Astrocyte of the hippocampus (primary cell): ENCODE results near the gene LGALSL.
"Not testable (repeated sequence)": the region's sequence is repeated elsewhere in the genome, so short reads cannot be mapped to it uniquely, and the experiment has no call there.

Experiments used
- DNase-seq: peaks from one replicate; pipeline ENCODE4 v3.0.0; 2011; ENCODE audit warnings: low read depth, low spot score

LGALSL gene

GRCh38 chr2:64442801-64443429 is 11.0 kb upstream of the LGALSL start:
- DNase-seq: no peak

- not testable (repeated sequence) for DNase-seq
These were observed 8.0 kb upstream of the LGALSL start for GRCh38 chr2:64445970-64446369.

- DNase-seq: no peak
These were observed 6.5 kb upstream of the LGALSL start for GRCh38 chr2:64447317-64448040.

GRCh38 chr2:64448041-64448426 is 5.9 kb upstream of the LGALSL start:
- DNase-seq: peak; percentile 87

GRCh38 chr2:64451051-64451450 is 2.9 kb upstream of the LGALSL start:
- no peak for DNase-seq

- peak; percentile 83 for DNase-seq
These were observed 697 bp downstream of the LGALSL start for GRCh38 chr2:64454386-64455332.

GRCh38 chr2:64455545-64455944 is 1.6 kb downstream of the LGALSL start:
- DNase-seq: no peak

- DNase-seq: peak; percentile 20
These were observed 2.3 kb downstream of the LGALSL start for GRCh38 chr2:64456293-64456692.

- DNase-seq: no peak
These were observed 3.6 kb downstream of the LGALSL start for GRCh38 chr2:64457524-64457923.

GRCh38 chr2:64459575-64459974 is 5.6 kb downstream of the LGALSL start:
- DNase-seq: no peak

GRCh38 chr2:64460330-64460729 is 6.4 kb downstream of the LGALSL start:
- DNase-seq: no peak

- DNase-seq: no peak
These were observed 7.5 kb downstream of the LGALSL start for GRCh38 chr2:64461271-64462058.

- no peak for DNase-seq
These were observed 8.2 kb downstream of the LGALSL start for GRCh38 chr2:64462171-64462570.

- no peak for DNase-seq
These were observed 9.2 kb downstream of the LGALSL start for GRCh38 chr2:64462940-64463700.

- DNase-seq: peak; percentile 73
These were observed 9.8 kb downstream of the LGALSL start for GRCh38 chr2:64463781-64464180.

- peak; percentile 51 for DNase-seq
These were observed 12.6 kb downstream of the LGALSL start for GRCh38 chr2:64466478-64467085.

GRCh38 chr2:64467096-64467843 is 13.3 kb downstream of the LGALSL start:
- DNase-seq: no peak

GRCh38 chr2:64469261-64469660 is 15.3 kb downstream of the LGALSL start:
- DNase-seq: no peak

- no peak for DNase-seq
These were observed 16.1 kb downstream of the LGALSL start for GRCh38 chr2:64470071-64470470.
